ENCODE results near the gene LATS2.
"Not testable (repeated sequence)": the region's sequence is repeated elsewhere in the genome, so short reads cannot be mapped to it uniquely, and the experiment has no call there.

Gene LATS2

DNA sequence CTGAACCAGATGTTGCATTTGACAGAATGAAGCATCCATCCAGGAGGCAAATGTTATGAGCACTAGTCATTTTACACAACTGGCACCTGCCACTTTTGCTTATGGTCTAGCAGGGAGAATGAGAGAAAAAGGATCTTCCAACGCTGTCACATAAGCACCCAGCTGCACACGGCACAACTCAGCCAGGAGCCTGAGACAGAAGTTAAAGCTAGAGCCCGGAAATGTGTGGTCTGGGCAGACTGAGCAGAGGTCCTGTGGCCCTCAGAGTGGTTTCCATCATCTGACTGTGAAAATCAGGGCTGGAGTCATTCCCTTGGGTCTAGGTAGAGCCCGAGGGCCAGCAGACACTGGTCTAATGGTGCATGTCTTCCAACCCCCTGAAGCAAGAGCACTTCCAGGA is 80.5 kb downstream of the LATS2 start:
- no peak overlapping the region for H3K4me3 ChIP-seq (ENCODE audit: low read depth, low read length)
- no peak for DNase-seq (ENCODE audit: low read depth)

DNA sequence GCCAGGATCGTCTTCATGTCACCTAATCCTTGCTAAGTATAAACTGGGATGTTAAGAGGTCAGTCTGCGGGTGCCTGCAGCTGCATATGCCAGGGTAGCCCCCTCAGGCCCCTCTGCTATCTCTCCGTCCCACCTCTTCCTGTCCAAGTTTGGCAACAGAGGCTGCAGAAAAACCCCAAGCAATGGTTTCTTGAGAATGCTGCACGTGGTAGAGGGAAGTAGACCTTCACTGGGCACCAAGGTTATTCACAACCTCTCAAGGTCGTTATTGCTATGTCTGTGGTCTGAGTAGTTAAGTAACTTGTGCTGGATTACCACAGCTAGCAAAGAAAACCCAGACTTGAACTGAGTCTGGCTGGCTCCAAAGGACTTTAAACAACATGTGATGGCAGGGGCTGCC is 81.0 kb downstream of the LATS2 start:
- no peak overlapping the region for H3K4me3 ChIP-seq (ENCODE audit: low read depth, low read length)
- DNase-seq (ENCODE audit: low read depth), result no peak

DNA sequence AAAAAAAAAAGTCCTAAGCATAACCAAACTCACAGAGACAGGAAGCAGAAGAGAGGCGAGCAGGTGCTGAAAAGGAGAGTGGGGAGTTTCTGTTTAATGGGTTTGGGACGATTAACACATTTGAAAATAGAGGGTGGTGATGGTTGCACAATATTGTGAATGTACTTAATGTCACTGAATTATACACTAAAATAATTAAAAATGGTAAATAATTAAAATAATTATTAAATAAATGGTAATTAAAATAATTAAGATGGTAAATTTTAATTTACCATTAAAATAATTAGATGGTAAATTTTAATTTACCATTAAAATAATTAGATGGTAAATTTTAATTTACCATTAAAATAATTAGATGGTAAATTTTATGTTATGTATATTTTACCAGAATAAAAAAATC is 84.0 kb downstream of the LATS2 start:
- H3K4me3 ChIP-seq (ENCODE audit: low read depth, low read length), result no peak overlapping the region
- no peak for DNase-seq (ENCODE audit: low read depth)

DNA sequence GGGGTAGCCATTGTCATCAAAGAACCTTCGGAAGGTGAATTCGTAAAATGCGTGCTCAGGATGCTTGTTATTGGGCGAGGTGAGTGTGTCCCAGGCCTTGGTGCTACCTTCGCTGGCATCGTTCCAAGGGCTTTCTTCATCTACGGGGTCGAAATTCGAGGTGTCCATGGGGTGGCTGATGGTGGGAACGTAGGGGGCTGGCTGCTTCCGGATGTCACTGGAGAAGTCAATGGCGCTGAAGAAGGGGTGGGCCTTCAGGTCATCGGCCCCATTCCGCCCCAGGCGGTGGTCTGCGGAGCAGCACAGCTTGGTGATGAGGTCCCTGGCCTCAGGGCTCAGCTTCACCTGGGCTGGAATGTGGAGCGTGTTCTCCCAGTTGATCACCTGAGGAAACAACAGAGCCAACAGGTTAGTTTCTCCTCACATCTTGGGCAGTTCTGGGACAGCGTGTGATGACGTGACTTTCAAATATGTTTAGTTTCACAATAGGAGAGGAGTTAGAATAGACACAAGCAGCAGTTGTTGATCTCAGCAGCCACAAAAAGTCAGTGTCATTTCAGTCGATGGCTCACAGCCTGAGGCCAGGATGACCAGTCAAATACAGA is 86.3 kb downstream of the LATS2 start:
- DNase-seq (ENCODE audit: low read depth), result no peak
- H3K4me3 ChIP-seq (ENCODE audit: low read depth, low read length), result no peak overlapping the region

DNA sequence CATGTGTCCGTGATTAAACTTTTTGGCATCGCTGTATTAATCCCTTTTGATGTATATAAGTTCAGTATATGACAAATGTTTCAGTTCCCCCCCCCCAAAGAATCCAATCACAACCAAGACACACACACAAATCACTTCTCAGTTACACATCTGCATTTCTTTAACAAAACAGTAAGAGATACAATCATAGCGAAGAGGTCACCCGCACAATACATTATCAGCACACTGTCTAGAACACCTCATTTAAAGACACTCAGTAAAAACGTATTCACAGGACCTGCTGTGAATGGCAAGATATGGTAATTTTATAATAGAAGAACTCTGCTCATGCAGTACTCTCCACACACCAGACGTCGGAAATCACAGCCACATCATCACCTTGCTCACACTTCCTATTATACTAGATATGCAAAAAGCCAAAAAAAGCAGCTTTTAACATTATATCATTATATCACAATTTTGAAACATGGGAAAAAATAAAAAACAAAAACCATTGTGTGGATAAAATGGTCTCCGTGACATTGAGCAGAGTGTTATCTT is 87.4 kb downstream of the LATS2 start:
- DNase-seq (ENCODE audit: low read depth), result no peak
- H3K4me3 ChIP-seq (ENCODE audit: low read depth, low read length), result no peak overlapping the region

DNA sequence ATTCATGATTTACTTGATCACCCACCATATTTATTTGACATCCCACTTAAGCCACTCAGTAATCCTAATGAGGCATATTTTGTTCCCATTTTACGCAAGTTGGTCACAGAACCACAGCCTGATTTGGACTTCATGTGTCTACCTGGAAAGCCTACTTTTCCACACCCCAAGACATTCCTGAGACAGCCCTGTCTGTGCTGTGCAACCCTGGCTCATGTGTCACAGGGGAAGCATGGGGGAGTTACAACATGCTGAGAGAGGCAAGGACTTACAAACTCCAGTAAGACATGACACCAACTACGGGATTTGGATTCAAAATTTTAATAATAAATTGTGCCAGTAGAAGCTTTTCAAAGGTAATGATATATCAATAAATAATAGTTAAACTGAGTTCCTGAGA is 88.7 kb downstream of the LATS2 start:
- H3K4me3 ChIP-seq (ENCODE audit: low read depth, low read length), result no peak overlapping the region
- DNase-seq (ENCODE audit: low read depth), result no peak

DNA sequence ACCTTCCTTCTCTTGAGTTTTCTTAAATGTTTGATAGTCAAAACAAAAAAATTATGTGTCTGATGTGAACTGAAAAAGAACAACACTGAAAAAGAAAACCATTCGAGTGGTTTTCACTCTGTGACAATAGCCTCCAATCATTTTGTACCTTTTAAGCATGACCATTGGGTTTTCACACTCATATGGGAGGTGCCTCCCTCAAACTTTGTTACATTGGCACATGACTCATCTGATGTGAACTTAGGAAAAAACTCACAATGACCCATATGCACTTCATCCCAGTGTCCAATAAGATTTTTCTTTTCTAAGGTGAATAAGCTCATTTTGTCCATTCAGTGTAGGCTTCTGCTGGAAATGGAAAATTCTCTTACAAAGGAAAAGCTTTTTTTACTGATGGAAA is 92.2 kb downstream of the LATS2 start:
- H3K4me3 ChIP-seq (ENCODE audit: low read depth, low read length), result no peak overlapping the region
- peak; percentile 8 for DNase-seq (ENCODE audit: low read depth)

DNA sequence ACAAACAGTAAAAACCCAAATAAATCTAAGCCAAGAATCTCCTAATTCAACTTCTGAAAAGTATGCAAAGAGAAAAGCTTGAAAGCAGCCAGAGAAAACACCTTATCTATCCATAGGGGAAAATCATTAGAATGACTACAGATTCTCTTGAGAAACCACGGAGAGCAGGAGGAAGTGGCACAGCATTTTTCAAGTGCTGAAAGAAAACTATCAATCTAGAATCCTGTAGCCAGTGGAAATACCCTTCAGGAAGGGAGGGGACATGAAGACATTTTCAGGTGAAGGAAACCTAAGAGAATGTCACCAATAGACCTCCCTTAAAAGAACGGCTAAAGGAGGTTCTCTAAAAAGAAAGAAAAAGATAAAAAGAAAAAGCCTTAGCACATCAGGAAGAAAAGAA is 92.6 kb downstream of the LATS2 start:
- no peak overlapping the region for H3K4me3 ChIP-seq (ENCODE audit: low read depth, low read length)
- DNase-seq (ENCODE audit: low read depth), result no peak

DNA sequence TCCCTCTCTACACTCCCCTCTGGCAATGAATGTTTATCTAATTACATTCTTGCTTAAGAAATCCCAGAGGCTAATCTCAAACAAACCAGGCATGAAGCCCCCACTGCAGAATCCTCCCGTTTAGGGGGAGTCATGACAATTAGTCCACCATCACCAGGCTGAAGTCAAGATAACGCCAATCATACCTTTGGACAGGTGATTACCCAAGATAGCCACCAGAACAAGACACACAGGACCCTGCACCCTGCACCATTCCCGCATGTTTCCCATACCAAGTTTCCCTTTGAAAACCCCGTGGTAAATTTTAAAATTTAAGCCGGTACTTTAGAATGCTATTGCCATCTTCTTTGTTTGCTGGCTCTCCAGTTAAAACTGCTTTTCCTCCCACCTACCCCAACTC is 94.0 kb downstream of the LATS2 start:
- no peak for DNase-seq (ENCODE audit: low read depth)
- no peak overlapping the region for H3K4me3 ChIP-seq (ENCODE audit: low read depth, low read length)

DNA sequence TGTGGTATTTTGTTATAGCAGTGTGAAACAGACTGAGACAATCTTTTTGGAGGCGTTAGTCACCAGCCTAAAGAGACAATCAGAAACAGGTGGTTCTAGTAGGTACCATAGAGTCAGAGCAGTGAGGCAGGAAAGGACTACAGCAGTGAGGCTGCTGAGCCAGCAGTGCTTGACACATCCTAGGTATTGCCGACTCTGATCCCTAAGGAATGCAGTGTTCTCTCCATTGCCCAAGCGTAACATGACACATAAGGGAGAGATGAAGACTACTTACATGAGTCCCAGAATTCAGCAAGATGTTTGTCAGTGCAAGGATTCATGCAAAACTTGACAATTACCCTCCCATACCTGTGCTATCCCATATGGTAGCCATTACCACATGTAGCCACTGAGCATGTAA is 96.5 kb downstream of the LATS2 start:
- H3K4me3 ChIP-seq (ENCODE audit: low read depth, low read length), result no peak overlapping the region
- DNase-seq (ENCODE audit: low read depth), result peak; percentile 10

DNA sequence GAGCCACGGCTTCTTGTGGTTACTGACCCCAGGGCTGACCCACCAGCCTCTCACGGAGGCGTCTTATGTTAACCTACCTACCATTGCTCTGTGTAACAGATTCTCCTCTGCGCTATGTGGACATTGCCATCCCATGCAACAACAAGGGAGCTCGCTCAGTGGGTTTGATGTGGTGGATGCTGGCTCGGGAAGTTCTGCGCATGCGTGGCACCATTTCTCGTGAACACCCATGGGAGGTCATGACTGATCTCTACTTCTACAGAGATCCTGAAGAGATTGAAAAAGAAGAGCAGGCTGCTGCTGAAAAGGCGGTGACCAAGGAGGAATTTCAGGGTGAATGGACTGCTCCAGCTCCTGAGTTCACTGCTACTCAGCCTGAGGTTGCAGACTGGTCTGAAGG is 99.7 kb downstream of the LATS2 start:
- H3K4me3 ChIP-seq (ENCODE audit: low read depth, low read length); DNase-seq (ENCODE audit: low read depth): not testable (repeated sequence)

DNA sequence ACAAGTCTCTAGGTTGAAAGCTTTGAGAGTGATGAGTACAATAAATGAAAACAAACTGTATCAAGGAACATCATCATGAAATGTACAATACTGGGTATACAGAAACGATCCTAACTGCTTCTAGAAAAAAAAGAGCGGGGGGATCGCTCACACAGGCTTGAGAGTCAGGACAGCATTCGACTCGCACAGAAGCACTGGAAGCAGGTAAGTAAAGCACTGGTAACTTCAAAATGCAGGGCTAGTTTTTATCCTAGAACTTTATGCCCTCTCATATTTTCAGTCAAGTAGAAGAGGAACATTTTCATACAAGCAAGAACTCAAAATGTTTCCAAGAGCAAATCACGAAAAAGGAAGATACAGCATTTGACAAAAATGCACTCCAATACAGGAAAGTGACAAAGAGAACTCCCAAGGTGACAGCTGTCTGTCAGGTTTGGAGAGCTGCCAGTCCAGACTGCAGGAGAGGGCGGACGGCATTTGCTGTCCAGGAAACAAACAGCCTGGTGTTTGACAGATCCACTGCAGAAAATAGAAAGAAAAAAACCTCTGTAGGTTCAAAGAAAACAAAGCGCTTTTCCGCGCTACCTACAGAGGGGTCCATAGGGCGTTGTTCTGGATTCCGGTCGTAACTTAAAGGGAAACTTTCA is 100.6 kb downstream of the LATS2 start:
- no peak overlapping the region for H3K4me3 ChIP-seq (ENCODE audit: low read depth, low read length)
- no peak for DNase-seq (ENCODE audit: low read depth)

DNA sequence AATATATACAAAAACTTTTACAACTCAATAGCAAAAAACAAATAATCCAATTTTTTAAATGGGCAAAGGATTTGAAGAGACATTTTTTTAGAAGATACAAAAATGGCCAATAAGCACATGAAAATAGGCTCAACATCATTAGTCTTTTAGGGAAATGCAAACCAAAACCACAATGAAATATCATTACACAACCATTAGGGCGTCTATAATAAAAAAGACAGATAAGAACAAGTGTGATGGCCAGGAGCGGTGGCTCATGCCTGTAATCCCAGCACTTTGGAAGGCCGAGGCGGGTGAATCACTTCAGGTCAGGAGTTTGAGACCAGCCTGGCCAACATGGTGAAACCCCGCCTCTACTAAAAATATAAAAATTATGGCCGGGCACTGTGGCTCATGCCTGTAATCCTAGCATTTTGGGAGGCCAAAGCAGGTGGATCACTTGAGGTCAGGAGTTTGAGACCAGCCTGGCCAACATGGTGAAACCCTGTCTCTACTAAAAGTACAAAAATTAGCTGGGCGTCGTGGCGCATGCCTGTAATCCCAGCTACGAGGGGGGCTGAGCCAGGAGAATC is 104.3 kb downstream of the LATS2 start:
- DNase-seq (ENCODE audit: low read depth); H3K4me3 ChIP-seq (ENCODE audit: low read depth, low read length): not testable (repeated sequence)

DNA sequence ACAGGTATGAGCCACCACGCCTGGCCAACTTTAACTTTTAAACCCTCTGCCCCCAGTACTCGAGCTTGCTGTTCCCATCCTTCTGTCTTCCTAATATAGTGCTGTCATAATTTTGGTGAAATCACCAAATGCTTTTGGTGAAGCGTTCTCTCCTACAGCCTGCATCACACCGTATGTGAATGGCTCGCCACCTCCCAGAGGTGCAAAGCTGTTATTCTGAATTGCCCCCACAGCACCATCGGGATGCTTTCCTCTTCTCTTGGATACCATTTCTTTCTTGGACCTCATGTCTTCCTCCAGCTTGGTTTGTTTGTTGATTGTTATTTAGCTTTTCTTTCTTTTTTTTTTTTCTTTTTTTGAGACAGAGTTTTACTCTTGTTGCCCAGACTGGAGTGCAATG is 105.9 kb downstream of the LATS2 start:
- no peak overlapping the region for H3K4me3 ChIP-seq (ENCODE audit: low read depth, low read length)
- DNase-seq (ENCODE audit: low read depth), result no peak

DNA sequence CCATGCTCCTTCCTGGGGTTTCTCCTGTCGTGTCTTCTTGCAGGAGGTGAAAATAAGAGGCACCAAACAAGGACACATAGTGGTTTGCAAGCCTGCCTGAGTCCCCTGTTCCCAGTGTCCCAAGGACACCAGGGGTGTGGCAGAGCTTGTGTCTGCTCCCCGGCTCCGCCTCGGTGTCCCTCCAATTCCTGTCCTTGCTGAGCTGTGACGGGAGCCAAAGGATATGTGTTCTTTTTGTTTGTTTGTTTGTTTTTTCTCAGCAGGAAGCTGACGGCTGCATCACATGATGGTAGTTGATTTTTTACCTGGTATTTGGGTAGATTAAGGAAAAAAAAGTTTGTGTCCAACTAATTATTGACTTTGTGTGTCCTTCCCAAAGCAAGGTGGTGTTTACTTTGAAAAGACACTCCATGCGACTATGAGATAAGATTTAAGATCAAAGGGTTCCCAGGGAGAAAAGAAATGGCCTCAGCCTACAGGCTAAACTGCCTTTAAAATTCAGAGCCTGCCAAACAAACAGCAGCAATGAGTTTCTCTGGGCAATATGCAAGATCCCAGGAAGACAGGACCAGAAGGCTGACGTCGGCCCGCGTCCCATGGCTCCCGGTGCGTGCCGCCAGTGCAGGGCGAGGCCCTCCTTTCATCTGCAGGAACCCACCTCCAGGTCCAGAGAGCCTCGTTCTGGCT is 108.0 kb downstream of the LATS2 start:
- no peak for DNase-seq (ENCODE audit: low read depth)
- no peak overlapping the region for H3K4me3 ChIP-seq (ENCODE audit: low read depth, low read length)

DNA sequence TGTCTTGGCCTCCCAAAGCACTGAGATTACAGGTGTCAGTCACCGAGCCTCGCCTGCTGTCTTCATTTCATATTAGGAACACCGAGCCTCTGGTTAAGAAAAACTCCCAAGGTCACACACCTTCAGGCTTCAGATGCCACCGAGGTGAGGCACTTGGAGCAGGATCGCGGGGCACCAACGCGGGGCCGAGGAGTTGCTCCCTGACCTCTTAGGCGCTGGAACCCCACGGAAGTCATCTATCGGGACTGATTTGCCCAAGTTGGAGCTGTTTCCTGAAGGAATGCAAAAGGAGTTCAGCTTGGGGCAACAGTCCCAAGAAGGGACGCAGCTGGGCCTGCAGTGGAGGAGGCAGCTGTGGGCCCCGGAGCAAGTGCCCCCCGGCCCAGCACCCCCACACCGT is 108.5 kb downstream of the LATS2 start:
- no peak overlapping the region for H3K4me3 ChIP-seq (ENCODE audit: low read depth, low read length)
- DNase-seq (ENCODE audit: low read depth), result no peak

DNA sequence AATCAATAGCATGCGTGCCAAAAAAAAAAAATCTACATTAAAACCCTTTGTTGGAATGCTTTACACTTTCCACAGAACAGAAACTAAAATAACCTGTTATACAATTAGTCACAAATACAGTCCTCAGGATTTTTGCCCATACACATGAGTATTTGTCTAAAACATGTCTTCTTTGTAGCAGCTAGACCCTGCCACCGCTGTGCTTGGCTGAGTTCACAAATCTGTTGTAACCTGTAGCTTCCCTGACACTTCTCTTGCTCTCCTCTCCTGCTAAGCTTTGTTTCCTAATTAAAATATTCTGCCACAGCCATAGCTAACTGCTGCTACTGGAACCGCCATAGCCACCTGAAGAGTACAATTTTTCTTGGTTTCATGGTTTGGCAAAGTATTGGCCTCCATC is 113.4 kb downstream of the LATS2 start:
- not testable (repeated sequence) for H3K4me3 ChIP-seq (ENCODE audit: low read depth, low read length); DNase-seq (ENCODE audit: low read depth)

DNA sequence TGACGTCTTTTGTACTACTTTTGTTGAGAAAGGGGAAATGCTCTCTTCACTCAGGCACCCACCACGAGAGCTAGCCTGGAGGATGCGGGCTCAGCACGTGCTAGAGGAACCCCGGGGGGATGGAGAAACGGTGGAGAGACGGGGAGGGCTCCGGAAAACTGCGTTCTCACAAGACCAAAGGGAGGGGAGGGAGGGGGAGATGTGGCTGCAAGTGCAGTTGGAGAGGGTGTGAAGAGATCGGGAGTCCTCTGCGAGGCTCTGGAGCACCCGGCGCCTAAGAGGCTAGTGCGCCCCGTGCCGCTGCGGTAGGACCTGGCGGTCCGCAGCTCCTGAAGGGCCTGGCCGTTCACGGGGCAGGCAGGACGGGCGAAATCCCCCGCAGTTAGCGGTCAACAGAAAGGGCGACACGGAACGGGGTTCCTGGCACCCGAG is 115.4 kb downstream of the LATS2 start:
- no peak for DNase-seq (ENCODE audit: low read depth)
- peak overlapping the region; percentile 9 for H3K4me3 ChIP-seq (ENCODE audit: low read depth, low read length)

DNA sequence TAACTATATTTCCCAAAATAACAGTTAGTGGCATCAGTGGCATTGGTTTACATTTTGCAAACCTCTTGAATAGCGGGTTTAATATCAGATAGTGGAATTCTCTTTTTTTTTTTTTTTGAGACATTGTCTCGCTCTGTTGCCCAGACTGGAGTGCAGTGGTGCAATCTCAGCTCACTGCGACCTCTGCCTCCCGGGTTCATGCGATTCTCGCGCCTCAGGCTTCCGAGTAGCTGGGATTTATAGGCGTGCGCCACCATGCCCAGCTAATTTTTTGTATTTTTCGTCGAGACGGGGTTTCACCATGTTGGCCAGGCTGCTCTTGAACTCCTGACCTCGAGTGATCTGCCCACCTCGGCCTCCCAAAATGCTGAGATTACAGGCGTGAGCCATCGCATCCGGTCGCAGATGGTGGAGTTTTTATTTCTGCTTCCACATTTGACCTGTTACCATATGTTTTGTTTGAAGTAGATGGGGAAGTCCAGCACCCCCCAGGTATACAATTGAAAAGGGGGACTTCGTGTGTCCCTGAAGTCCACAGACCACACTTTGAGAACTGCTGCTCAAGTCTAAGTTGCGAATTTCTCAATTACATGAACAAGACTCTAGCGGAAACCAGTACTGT is 118.3 kb downstream of the LATS2 start:
- DNase-seq (ENCODE audit: low read depth), result no peak
- H3K4me3 ChIP-seq (ENCODE audit: low read depth, low read length), result no peak overlapping the region

DNA sequence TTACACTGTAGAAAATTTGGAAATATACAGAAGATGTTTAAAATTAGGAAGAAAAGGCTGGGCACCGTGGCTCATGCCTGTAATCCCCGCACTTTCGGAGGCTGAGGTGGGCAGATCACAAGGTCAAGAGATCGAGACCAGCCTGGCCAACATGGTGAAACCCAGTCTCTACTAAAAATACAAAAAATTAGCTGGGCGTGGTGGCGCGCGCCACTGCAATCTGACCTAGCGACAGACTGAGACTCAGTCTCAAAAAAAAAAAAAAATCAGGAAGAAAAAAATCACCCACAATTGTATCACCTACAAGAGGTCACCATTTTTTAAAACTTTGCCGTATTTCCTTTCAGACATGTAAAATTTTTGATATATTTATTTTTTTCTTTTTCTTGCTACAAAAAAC is 120.9 kb downstream of the LATS2 start:
- DNase-seq (ENCODE audit: low read depth); H3K4me3 ChIP-seq (ENCODE audit: low read depth, low read length): not testable (repeated sequence)
